HL-60 (cell line): ENCODE results near the gene MICU1.
"Not testable (repeated sequence)": the region's sequence is repeated elsewhere in the genome, so short reads cannot be mapped to it uniquely, and the experiment has no call there.

Experiments
- DNase-seq, 2 experiments: peaks; one replicate each; pipeline ENCODE4 v3.0.0-alpha.2; 2010 to 2020; ENCODE audit warnings: low read depth in 1 of 2, low spot score in 1 of 2
- H3K27ac ChIP-seq: fragments of 250-450 bp; sonication (Bioruptor Pico); replicated peaks from 2 replicates; pipeline ENCODE4 v1.5.1; 2020; ENCODE audit warnings: mild to moderate bottlenecking, moderate library complexity
- H3K27me3 ChIP-seq: fragments of 250-450 bp; sonication (Bioruptor Pico); 2 replicates; pipeline ENCODE4 v1.5.1; 2021; ENCODE audit warnings: mild to moderate bottlenecking, moderate library complexity; ENCODE audit not compliant: insufficient read depth, poor library complexity, severe bottlenecking
- H3K4me3 ChIP-seq: replicated peaks from 2 replicates; pipeline ENCODE4 v1.5.1; 2011; ENCODE audit warnings: mild to moderate bottlenecking, control low read depth, low read length; ENCODE audit not compliant: insufficient read depth
- CTCF ChIP-seq: IDR thresholded peaks from one replicate; pipeline ENCODE4 v1.5.1; 2011; ENCODE audit warnings: low read length, control low read depth, inconsistent platforms; ENCODE audit not compliant: insufficient read depth
- GABPA ChIP-seq: IDR thresholded peaks from 2 replicates; pipeline ENCODE4 v1.6.1; 2012; ENCODE audit warnings: low read depth
- POLR2AphosphoS5 ChIP-seq: IDR thresholded peaks from 2 replicates; pipeline ENCODE4 v1.6.1; 2012; ENCODE audit warnings: low read depth
- REST ChIP-seq: IDR thresholded peaks from 2 replicates; pipeline ENCODE4 v1.6.1; 2012; ENCODE audit warnings: low read depth; ENCODE audit not compliant: insufficient replicate concordance
- SPI1 ChIP-seq: IDR thresholded peaks from 2 replicates; pipeline ENCODE4 v1.6.1; 2012; ENCODE audit warnings: low read depth, mild to moderate bottlenecking, borderline replicate concordance

Gene MICU1

GRCh38 chr10:72435570-72435969 lies 190.3 kb downstream of the MICU1 start:
- DNase-seq: no peak
- Histone ChIP-seq H3K27me3 (no peaks in the 10 kb centered on the region), H3K4me3 (no peak overlapping the region), H3K27ac (no peak overlapping the region)
- no peak for TF ChIP-seq SPI1
- no peak for TF ChIP-seq CTCF
- no peak for TF ChIP-seq POLR2AphosphoS5
- TF ChIP-seq GABPA: no peak
- no peak for TF ChIP-seq REST

- H3K4me3 ChIP-seq, H3K27ac ChIP-seq, H3K27me3 ChIP-seq, DNase-seq: not testable (repeated sequence)
Measured at GRCh38 chr10:72430936-72431335, 194.9 kb downstream of the MICU1 start.

GRCh38 chr10:72429931-72430330 lies 195.9 kb downstream of the MICU1 start:
- TF ChIP-seq SPI1 (no peak), CTCF (no peak), GABPA (no peak), REST (no peak)
- Histone ChIP-seq H3K27me3 (no peaks in the 10 kb centered on the region), H3K4me3 (no peak overlapping the region), H3K27ac (no peak overlapping the region)
- DNase-seq: no peak

- DNase-seq: no peak
- TF ChIP-seq CTCF (no peak), POLR2AphosphoS5 (no peak), GABPA (no peak), REST (no peak), SPI1 (no peak)
Measured at GRCh38 chr10:72426986-72427385, 198.9 kb downstream of the MICU1 start.

More at GRCh38 chr10:72426986-72427385, 198.9 kb downstream of the MICU1 start:
- H3K4me3 ChIP-seq: no peak overlapping the region
- H3K27me3 ChIP-seq: no peaks in the 10 kb centered on the region
- no peak overlapping the region for H3K27ac ChIP-seq
